GM23338 (cell line): ENCODE measurements around the gene CMC1.

Experiments used
- CREB1 ChIP-seq: fragments of 250-450 bp; sonication (Bioruptor Pico); IDR thresholded peaks from 2 replicates; pipeline ENCODE4 v1.5.0; 2020; ENCODE audit warnings: low read depth, mild to moderate bottlenecking, moderate library complexity
- CTCF ChIP-seq, 2 experiments: fragments of 200-600 bp in 1 of 2; sonication (generic) in 1 of 2; conservative IDR thresholded peaks; 2 replicates each; pipeline versions ENCODE4 v1.5.1 to v1.6.1; 2016 to 2017; ENCODE audit warnings: antibody characterized with exemption in 2 of 2, low read depth in 2 of 2, mild to moderate bottlenecking in 2 of 2, moderate library complexity in 1 of 2
- EZH2phosphoT487 ChIP-seq: fragments of 200-600 bp; sonication (generic); IDR thresholded peaks from one replicate; pipeline ENCODE4 v1.8.1; 2018; ENCODE audit warnings: antibody characterized with exemption; ENCODE audit not compliant: unreplicated experiment

GRCh38 chr3:28207000-28207733 lies 34.3 kb upstream of the CMC1 start:
- TF ChIP-seq CTCF (conservative IDR thresholded peaks at IDR 0.05; ENCODE audit: low read depth in 2 of 2) (no peak), EZH2phosphoT487 (no peak), CREB1 (CRISPR knock-in tag) (no peak)
